ENCODE measurements around the gene PLD4. TPM values are rescaled to one million over a fixed set of nuclear protein-coding genes. Genes with fewer than 3 reads are reported as not detected.
"Not testable (repeated sequence)": the region's sequence is repeated elsewhere in the genome, so short reads cannot be mapped to it uniquely, and the experiment has no call there.

PLD4 gene
- total RNA-seq, 1 donor from 2014 or later = not detected

DNA sequence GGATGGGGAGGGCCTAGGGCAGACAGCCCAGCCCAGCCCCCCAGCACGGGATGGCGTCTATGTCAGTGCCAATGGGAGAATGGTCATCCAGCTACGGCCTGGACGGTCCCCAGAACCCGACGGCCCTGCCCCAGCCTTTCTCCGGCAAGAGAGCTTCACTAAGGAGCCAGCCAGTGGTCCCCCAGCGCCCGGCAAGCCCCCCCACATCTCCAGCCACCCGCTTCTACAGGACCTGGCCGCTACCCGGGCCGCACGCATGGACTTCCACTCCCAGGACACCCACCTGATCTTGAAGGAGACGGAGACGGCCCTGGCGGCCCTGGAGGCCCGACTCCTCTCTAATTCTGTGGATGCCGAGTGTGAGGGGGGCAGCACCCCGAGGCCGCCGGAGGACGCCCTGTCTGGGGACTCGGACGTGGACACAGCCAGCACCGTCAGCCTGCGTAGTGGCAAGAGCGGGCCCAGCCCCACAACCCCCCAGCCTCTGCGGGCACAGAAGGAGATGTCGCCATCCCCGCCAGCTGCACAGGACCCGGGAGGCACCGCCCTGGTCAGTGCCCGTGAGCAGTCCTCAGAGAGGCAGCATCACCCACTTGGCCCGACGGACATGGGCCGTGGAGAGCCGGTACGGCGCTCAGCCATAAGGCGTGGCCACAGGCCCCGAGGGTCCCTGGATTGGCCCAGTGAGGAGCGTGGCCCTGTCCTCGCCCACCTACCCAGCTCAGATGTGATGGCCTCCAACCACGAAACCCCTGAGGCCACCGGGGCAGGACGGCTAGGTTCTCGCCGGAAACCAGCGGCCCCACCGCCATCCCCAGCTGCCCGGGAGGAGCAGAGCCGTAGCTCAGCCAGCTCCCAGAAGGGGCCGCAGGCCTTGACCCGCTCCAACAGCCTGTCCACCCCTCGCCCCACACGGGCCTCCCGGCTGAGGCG is 37.7 kb upstream of the PLD4 start:
- no peak for DNase-seq (ENCODE audit: low read depth in 2 of 2)

DNA sequence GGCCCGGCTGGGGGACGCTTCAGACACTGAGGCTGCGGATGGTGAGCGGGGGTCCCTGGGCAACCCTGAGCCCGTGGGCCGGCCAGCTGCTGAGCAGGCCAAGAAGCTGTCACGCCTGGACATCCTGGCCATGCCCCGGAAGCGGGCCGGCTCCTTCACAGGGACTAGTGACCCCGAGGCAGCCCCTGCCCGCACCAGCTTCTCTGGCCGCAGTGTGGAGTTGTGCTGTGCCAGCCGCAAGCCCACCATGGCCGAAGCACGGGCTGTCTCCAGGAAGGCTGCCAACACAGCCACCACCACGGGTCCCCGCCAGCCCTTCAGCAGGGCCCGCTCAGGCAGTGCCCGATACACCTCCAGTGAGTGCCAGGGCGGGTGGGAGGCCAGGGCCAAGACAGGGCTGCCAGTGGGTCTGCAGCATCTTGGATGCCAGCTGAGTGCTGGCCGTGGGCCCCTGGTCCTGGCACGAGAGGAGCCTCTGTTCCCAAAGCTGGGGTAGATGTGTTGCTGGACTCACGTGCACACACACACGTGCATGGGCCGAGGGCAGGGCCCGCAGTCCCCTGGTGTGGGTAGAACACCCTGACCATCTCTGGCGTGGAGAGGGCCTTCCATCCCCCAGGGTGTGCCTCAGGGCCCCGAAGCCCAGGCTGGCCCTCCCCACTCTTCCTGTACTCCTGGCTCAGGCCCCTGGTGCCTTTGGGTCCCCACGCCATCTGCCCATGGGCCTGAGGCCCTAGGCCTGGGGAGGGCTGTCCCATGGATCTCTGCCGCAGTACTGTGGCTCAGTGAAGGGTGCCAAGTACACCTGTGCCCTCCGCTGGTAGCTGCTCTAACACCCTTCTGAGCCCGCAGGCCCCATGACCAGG is 36.8 kb upstream of the PLD4 start:
- DNase-seq (ENCODE audit: low read depth in 2 of 2) = no peak

DNA sequence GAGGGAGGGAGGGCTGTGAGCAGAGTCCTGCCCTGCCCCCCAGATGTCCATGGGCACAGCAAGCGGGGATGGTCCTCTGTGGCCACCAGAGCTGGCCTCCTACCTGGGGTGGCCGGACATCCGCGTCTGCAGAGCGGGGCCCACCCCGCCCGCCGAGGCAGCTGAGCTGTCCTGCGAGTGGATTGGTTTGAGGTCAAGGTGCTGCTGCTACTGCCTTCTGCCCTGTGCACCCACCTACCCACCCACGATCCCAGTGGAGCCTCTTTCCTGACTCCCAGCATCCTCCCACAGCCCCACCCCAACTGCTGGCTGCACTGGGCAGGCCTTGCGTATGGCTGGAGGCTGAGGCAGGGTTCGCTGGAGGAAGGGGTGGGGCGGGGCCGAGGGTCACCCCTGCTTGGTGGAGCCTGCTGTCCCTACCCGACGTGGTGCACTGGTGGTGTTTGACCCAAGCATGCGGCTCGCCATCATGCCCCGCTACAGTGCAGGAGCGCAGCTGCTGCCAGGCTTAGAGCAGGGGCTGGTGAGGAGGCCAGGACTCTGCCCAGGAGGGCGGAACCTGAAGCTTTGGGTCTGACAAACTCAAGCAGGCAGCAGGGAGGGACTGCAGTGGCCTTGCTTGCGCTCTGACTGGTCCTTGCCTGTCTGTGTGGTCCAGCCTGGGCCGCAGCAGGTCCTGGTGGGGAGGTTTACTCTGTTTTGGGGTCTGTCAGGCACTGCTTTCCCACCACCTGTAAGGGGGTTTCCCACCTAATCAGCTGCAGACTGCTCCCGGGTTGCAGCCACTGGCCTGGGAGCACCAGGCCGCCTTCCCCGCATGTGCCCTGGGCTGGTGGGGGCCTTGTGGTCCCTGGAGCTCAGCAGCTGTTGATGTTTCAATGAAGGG is 35.9 kb upstream of the PLD4 start:
- DNase-seq (ENCODE audit: low read depth in 2 of 2) = no peak

DNA sequence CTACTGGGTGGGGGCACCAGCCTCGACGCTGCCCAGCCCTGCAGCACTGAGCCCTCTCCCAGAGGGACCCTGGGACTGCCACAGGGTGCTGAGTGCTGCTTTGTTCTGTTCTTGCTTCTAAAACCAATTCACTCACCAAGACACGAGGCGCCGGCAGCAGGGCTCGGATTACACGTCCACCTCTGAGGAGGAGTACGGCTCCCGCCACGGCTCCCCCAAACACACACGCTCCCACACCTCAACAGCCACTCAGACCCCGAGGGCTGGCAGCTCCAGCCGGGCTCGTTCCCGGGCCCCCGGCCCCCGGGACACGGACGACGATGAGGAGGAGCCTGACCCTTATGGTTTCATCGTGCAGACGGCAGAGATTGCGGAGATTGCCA is 35.3 kb upstream of the PLD4 start:
- no peak for DNase-seq (ENCODE audit: low read depth in 2 of 2)

DNA sequence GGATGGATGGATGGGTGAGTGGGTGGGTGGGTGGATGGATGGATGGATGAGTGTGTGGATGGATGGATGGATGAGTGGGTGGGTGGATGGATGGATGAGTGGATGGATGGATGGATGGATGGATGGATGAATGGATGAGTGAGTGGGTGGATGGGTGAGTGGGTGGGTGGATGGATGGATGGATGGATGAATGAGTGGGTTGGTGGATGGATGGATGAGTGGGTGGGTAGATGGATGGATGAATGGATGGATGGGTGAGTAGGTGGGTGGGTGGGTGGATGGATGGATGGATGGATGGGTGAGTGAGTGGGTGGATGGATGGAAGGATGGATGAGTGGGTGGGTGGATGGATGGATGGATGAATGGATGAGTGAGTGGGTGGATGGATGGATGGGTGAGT is 34.4 kb upstream of the PLD4 start:
- DNase-seq (ENCODE audit: low read depth in 2 of 2) = not testable (repeated sequence)

DNA sequence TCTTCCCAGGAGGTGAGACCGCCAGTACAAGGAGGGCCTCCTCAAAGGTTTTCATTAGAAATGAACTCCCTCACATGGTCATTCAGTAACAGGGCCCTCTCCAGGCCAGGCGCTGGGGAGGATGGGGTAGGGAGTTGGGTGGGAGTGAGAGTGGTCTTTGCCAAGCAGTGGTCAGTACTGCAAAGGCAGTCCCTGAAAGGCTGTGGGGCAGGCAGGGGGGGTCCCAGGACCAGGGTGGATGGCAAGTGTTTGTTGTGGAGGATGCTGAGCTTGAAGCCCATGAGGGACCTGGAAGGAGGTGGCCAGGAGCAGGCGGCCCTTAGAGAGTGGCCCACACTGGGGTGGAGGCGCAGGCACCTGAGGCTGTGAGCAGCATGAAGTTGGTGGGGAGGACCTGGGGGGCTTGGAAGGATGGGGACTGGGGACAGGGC is 33.5 kb upstream of the PLD4 start:
- no peak for DNase-seq (ENCODE audit: low read depth in 2 of 2)

DNA sequence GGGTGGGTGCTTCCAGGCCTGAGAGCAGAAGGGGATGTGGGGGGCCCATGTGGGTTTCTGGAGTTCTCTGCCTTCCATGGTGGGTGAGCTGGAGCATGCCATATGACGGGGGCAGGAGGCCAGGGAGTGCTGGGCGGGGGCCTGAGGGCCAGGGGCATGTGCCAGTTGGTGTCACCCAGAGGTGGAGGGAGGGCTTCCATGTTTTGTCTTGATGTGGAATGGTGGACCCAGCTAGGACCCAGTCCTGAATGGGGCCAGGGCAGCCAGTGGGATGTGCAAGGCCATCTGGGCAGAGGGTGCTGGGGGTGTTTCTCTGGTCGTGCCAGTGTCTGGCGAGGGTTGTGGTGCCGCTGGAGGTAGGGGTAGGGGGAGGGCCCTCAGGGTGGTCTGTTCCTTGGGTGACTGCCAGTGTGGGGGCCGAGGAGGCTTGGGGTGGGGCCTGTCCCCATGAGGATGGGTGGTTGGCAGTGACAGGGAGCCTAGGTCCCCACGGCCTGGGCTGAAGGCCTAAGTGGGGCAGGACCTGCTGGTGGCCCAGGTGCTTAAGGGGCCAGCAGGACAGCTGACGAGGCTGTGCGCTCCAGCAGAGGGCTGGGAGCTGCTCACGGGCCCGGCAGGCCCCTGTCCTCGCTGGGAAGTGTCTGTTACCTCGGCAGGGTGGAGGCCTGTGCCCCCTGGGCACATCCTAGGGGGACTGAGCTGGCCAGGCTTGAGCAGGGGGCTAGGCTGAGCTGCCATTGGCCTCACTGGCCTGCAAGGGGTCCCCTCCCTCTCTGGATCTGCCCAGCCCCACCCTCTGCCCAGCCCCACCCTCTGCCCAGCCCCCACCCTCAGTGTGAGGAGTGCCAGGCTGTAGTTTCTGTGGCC is 32.8 kb upstream of the PLD4 start:
- DNase-seq (ENCODE audit: low read depth in 2 of 2) = no peak

DNA sequence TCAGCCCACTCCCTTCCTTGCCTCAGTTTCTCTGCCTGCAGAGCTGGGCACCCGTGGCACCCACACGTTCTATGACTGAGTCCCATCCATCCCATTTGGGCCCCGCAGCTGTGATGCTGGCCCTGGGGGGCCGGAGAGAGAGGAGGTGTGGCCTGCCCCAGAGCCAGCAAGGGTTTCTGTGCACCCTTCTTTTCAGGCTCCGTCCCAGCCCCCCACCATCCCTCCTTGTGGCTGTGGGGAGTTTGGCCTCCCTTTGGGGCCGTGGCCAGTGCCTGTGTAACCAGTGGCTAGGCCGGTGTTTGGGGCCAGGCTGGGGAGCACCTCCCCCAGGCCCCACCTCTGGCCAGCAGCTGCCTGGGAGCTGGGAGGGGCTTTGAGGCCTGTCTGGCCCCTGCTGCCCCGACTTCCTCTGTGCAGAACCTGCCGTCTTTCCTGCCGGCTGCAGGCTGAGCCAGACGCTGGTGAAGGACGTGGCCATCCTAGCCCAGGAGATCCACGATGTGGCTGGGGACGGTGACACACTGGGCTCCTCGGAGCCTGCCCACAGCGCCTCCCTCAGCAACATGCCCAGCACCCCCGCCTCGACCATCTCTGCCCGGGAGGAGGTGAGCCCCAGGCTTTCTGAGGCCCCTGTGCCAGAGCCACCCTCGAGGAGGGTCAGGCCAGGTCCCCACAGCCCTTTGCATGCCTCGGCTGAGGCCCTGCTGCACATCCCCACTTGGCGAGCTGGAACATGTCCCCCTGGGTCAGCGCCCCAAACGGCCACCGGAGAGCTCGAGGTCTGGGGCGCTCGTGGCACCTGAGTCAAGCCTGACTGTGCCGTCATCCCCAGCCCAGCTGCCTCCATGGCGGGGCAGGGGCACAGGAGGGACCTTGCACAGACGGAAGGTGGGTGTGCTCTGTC is 31.9 kb upstream of the PLD4 start:
- DNase-seq (ENCODE audit: low read depth in 2 of 2) = no peak

DNA sequence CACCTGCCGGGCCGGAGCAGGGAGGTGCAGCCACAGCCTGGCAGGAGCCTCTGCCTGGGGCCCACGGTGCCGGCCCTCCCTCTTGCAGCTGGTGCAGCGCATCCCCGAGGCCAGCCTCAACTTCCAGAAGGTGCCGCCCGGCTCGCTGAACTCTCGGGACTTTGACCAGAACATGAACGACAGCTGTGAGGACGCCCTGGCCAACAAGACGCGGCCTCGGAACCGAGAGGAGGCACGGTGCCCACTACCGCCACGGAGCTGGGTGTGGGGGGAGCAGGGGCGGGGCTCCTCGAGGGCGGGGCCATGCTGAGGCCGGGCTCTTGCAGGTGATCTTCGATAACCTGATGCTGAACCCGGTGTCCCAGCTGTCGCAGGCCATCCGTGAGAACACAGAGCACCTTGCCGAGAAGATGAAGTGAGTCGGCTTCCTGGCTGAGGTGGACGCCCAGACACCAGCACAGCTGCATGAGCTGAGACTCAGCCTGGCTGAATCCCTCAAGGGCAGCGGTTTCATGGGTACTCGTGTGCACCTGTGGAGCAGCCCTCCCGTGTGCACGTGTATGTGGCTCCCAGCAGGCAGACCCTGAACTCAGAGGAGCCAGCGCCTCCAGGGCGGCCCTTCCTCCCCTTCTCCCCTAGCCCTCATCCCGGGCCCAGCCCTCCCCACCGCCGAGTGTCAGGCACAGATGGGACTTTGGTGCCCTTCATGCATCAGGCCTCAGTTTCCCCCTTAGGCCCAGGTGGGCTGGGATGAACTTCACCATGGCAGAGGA is 31.1 kb upstream of the PLD4 start:
- no peak for DNase-seq (ENCODE audit: low read depth in 2 of 2)

DNA sequence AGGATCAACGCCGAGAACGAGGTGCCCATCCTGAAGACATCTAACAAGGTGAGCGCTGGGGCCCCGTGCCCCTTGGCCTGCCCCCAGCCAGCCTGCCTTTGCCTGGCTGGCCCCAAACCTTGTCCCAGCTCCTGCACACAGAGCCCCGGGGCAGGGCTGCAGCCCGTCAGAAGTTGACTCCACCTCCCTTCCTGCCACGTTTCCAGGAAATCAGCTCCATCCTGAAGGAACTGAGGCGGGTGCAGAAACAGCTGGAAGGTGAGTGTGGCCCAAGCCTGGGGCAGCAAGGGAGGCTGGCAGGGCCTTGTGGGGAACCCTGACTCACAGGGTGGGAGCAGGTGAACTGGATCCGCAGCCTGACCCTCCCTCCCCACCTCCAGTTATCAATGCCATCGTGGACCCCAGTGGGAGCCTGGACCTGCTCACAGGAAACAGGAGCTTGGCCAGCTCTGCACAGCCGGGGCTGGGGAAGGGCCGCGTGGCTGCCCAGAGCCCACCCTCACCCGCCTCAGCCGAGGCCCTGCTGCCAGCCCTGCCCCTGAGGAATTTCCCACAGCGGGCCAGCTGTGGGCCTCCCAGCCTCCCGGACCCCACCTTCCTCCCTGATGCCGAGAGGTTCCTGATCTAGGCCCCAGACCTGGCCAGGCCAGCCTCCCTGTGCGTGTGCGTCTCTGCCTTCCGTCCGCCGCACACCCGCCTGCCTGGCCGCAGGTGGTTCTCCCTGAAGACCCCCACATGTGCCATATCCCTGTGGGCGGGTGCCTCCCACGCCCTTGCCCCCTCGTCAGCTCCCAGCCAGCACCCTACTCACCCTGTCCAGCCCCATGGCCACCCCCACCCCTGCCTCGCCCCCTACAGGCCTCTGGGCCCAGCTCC is 30.1 kb upstream of the PLD4 start:
- DNase-seq (ENCODE audit: low read depth in 2 of 2) = peak in 1 of 2 donors; percentile 19

DNA sequence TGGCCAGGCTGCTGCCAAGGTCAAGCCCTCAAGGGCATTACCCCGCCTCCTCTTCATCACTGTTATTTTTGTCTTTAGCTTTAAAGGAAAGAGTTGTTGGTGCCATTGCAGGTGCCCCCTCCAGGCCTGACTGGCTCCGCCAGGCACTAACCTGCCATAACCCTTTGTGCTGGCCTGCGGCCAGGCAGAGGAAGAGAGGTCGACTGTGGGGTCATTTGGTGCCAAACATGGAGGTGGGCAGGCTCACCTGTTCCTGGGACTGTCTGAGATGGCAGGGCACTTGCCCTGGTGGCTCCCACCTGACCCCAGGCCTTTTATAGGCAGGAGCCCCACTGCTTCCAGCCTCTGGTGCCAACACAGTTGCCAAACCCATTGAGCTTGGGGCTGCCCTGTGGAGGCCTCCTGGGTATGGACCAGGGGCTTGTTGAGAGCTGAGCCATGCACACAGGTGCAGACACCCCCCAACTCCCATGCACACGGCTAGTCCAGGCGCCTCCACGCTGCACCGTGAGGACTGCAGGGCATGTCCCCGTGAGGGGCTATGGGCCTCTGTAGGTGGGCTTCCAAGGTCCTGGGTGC is 29.4 kb upstream of the PLD4 start:
- no peak for DNase-seq (ENCODE audit: low read depth in 2 of 2)

DNA sequence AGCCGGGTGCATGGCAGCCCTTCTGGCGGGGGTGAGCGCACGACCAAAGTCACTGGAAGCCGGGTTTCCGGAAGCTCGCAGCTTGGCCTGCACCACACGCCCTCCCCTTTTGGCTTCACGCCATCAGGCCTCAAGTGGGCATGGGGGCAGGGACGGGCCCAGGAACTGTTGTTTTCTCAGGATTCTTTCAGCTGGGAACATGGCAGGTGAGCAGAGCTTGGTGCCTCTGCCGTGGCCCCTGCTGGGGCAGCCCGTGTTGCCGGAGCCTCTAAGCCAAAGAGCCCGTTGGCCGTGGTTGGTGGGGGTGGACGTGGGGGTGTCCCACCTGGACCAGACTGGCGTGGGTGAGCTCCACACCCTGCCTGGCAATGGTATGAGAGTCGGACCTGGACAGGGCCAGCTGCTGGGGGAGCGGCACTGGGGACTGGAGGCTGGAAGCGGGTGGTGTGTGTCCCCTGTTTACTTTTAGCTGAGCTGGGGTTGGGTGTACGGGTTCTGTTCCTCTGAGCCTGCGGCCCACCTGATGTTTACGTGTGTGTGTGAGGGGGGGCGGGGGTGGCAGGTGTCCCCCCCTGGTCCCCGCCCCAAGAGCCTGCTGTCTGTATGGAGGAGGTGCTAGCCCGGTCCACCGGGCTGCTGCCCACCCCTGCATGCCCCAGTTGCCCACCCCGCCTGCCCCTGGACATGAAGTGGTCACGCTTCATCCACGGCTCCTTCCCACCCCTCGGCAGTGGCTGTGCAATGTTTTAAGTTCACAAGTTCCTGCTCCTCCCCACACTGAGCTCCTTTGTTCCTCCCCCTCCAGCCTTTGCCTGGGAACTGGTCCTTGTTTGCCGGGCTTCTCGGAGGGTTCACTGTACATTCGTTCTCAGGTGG is 28.7 kb upstream of the PLD4 start:
- peak in 1 of 2 donors; percentile 17 for DNase-seq (ENCODE audit: low read depth in 2 of 2)

DNA sequence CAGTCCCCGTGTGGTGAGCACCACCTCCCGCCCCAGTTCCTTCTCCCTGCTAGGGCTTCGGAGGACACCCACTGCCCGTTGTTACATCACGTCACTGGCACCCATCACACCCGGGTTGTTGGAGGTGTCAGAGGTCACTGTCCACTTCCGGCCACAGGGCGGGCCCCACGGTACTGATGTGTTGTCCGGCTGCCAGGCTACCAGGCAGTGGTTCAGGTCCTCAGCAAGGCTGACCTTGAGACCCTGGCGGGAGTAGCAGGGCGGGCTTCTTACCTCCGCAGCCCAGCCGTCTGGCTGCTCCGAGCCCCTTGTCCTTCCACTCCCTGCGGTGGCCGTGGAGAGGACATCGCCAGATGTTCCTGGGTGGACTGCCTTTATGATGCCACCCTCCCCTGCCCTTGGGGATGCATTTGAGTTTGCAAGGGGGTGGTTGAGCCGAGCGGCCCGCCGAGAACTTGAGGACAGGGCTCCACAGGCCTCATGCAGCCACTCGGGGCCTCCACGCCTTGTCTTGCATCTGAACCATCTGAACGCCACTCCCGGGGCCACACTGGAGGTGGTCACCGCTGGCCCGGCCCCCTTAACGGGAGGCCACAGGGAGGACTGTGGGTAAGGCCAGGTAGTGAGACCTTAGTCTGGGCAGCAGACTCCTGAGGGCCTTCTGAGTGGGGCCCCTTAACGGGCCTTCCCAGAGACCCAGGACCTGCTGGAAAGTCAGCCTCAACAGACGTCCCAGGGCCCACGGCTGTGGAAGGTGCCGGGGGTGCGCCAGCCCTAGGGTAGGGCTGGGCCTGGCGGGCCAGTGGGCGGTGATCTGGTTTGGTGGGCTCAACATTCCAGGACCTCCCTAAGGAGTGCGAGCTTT is 27.1 kb upstream of the PLD4 start:
- no peak for DNase-seq (ENCODE audit: low read depth in 2 of 2)

DNA sequence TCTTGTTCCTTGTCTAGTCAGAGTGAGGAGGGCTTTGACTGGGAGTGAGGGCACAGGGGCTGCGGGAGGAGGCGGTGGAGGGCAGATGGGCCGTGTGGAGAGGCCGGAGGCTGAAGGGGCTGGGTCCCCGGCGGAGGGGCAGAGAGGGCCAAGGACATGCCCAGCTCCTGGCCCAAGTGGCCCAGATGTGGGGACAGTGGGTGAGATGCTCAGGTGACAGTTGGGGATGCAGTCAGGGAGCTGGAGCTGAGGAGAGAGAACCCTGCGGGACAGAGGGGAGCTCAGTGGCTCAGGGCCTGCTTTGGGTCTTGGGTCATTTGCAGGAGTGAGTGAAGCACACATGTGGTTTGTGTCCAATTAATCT is 26.5 kb upstream of the PLD4 start:
- DNase-seq (ENCODE audit: low read depth in 2 of 2) = no peak

DNA sequence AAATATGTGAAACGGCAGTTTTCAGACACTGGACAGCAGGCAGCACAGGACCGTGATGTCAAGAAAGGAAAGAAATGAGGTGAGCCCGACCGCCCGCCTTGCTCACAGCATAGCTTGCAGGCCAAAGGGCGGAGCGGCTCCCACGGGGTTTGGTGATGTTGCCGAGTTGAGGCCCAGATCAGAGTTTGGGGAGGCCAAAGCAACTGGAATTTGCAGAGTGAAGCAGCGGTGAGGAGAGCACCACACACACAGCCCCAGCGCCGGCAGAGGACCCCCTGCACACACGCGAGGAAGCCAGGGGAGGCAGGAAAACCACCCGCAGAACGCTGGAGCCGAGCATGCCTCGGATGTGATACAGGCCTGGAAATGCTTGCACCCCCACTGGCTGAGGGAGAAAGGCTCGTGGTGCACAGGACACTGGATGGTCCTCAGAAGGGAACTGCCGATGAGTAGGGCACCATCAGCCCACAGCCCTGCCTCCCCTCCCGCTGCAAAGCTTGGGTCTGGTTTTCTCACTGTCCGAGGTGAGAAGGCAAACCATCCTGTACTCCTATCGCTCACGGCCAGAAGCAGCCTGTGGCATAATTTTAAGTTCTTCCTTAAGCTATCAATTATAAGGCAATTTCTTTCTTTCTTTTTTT is 25.7 kb upstream of the PLD4 start:
- DNase-seq (ENCODE audit: low read depth in 2 of 2) = no peak
